Stomach (tissue), 9 donors: ENCODE data around the gene ABHD12B. TPM values are rescaled to one million over a fixed set of nuclear protein-coding genes. Genes with fewer than 3 reads are reported as not detected.
"Not testable (repeated sequence)": the region's sequence is repeated elsewhere in the genome, so short reads cannot be mapped to it uniquely, and the experiment has no call there.

Source experiments
- DNase-seq, 2 donors: peaks; one replicate each; pipeline versions ENCODE4 v3.0.0 to v3.0.0-alpha.2; 2013 to 2019
- H3K27ac ChIP-seq, 5 donors: fragments of 200-600 bp in 4 of 5; sonication (generic) in 4 of 5; one replicate each; pipeline ENCODE4 v1.5.1; 2013 to 2019; ENCODE audit warnings: mild to moderate bottlenecking in 1 of 5, moderate library complexity in 1 of 5
- H3K27me3 ChIP-seq, 3 donors: fragments of 200-600 bp; sonication (generic); one replicate each; pipeline ENCODE4 v1.5.1; 2017 to 2019; ENCODE audit warnings: mixed run types in 1 of 3
- H3K36me3 ChIP-seq, 4 donors: fragments of 200-600 bp; sonication (generic); 1 replicate in 3 of 4; 2 replicates in 1 of 4; pipeline ENCODE4 v1.5.1; 2016 to 2019
- H3K4me1 ChIP-seq, 4 donors: fragments of 200-600 bp; sonication (generic); one replicate each; pipeline ENCODE4 v1.5.1; 2016 to 2019
- H3K4me3 ChIP-seq, 4 donors: fragments of 200-600 bp; sonication (generic) in 3 of 4; one replicate each; pipeline ENCODE4 v1.5.1; 2016 to 2019; ENCODE audit warnings: mild to moderate bottlenecking in 1 of 4
- H3K9me3 ChIP-seq, 4 donors: fragments of 200-600 bp; sonication (generic); one replicate each; pipeline ENCODE4 v1.5.1; 2016 to 2019
- EP300 ChIP-seq: sonication (generic); formaldehyde crosslinking; IDR thresholded peaks from one replicate; pipeline ENCODE4 v1.6.1; 2017; ENCODE audit warnings: antibody characterized with exemption
- POLR2A ChIP-seq, 4 donors: fragments of 450-650 bp; IDR thresholded peaks; one replicate each; pipeline ENCODE4 v1.6.1; 2016; ENCODE audit warnings: antibody characterized with exemption in 4 of 4, control low read depth in 2 of 4, mild to moderate bottlenecking in 1 of 4, moderate library complexity in 1 of 4
- POLR2AphosphoS5 ChIP-seq, 3 donors: sonication (generic); formaldehyde crosslinking; IDR thresholded peaks; one replicate each; pipeline ENCODE4 v1.6.1; 2016; ENCODE audit warnings: antibody characterized with exemption in 3 of 3
- WGBS, 5 donors: extraction: QIAGEN DNeasy Blood & Tissue Kit in 3 of 5; methylation state at CpG; one replicate each; pipeline versions ENCODE4 v1.1.5 to v1.1.7; 2013 to 2018; 5-methylcytosine and 5-hydroxymethylcytosine counted together
- intact Hi-C: fragments of 100-400 bp; cut with DNase I; formaldehyde crosslinking; loops from one replicate; pipeline ENCODE4 v1.15.1; 2023; ENCODE audit warnings: low total_unique reads
- polyA plus RNA-seq, 3 donors: library from polyadenylated mRNA; stranded (reverse); fragments of 200-250 nt; gene quantifications; one replicate each; pipeline ENCODE4 v1.2.3, GENCODE V29; 2013
- total RNA-seq, 5 donors: library from RNA; depleted of rRNA; stranded (reverse); fragments of >200 nt; gene quantifications; one replicate each; pipeline versions ENCODE4 v1.1.0 to v1.2.3, GENCODE V29; 2014 to 2016
- TF ChIP-seq, protein P1 (sequence below), 7 experiments: fragments of 450-650 bp in 4 of 7; fragments of 200-600 bp in 3 of 7; sonication (generic) in 3 of 7; IDR thresholded peaks; one replicate each; pipeline ENCODE4 v1.5.1; 2016 to 2019; ENCODE audit warnings: antibody characterized with exemption in 7 of 7, control low read depth in 2 of 7, mild to moderate bottlenecking in 1 of 7
- donor health status: healthy with polysubstance abuse.
- donor health status: Bipolar disorder and iron deficiency.
- donor health status: healthy.

Gene ABHD12B
- total and polyA plus RNA-seq, 8 donors, result 0.23 TPM; not detected in 7

- no peaks in the 10 kb centered on the region for H3K36me3 ChIP-seq
Observed at GRCh38 chr14:50941151-50941550, 69.3 kb downstream of the ABHD12B start.

GRCh38 chr14:50941638-50942037 is 69.8 kb downstream of the ABHD12B start:
- DNase-seq, H3K4me3 ChIP-seq, H3K27ac ChIP-seq, H3K27me3 ChIP-seq, H3K36me3 ChIP-seq, H3K9me3 ChIP-seq, intact Hi-C loops: not testable (repeated sequence)
- 92 to 95% (median 92%) methylated on average over 8 of the region's 8 CpGs for WGBS, 5 donors
- H3K4me1 ChIP-seq, result peaks cover 0 to 20% (median 19%) of the 10 kb centered on the region in 4 donors

More at GRCh38 chr14:50941151-50941550, 69.3 kb downstream of the ABHD12B start:
- TF ChIP-seq, protein P1, sequence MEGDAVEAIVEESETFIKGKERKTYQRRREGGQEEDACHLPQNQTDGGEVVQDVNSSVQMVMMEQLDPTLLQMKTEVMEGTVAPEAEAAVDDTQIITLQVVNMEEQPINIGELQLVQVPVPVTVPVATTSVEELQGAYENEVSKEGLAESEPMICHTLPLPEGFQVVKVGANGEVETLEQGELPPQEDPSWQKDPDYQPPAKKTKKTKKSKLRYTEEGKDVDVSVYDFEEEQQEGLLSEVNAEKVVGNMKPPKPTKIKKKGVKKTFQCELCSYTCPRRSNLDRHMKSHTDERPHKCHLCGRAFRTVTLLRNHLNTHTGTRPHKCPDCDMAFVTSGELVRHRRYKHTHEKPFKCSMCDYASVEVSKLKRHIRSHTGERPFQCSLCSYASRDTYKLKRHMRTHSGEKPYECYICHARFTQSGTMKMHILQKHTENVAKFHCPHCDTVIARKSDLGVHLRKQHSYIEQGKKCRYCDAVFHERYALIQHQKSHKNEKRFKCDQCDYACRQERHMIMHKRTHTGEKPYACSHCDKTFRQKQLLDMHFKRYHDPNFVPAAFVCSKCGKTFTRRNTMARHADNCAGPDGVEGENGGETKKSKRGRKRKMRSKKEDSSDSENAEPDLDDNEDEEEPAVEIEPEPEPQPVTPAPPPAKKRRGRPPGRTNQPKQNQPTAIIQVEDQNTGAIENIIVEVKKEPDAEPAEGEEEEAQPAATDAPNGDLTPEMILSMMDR (IDR thresholded peaks at IDR 0.05), result no peak
- TF ChIP-seq POLR2A (IDR thresholded peaks at IDR 0.05) (no peak), POLR2AphosphoS5 (IDR thresholded peaks at IDR 0.05) (no peak), EP300 (no peak)
- Histone ChIP-seq H3K4me1 (peaks cover 0 to 20% (median 19%) of the 10 kb centered on the region in 4 donors), H3K9me3 (no peaks in the 10 kb centered on the region), H3K27ac (no peak overlapping the region), H3K4me3 (no peak overlapping the region), H3K27me3 (no peaks in the 10 kb centered on the region)
- no peak for DNase-seq
- WGBS, 5 donors, result 76 to 92% (median 83%) methylated on average over 6 of the region's 6 CpGs
- intact Hi-C loops, result no loop called here

- H3K27ac ChIP-seq, result peak overlapping the region; percentile 23 to 89 (median 85)
- no peaks in the 10 kb centered on the region for H3K27me3 ChIP-seq
- H3K36me3 ChIP-seq, result no peaks in the 10 kb centered on the region
- intact Hi-C loops, result no loop called here
- H3K9me3 ChIP-seq, result no peaks in the 10 kb centered on the region
- DNase-seq, result peak; percentile 32 to 71
- peaks cover 0 to 20% (median 19%) of the 10 kb centered on the region in 4 donors for H3K4me1 ChIP-seq
- peak overlapping the region; percentile 69 to 95 (median 86) for H3K4me3 ChIP-seq
- TF ChIP-seq, protein P1 (IDR thresholded peaks at IDR 0.05), result no peak
- no peak for TF ChIP-seq POLR2A (IDR thresholded peaks at IDR 0.05)
- TF ChIP-seq EP300, result no peak
- no peak for TF ChIP-seq POLR2AphosphoS5 (IDR thresholded peaks at IDR 0.05)
- WGBS, 5 donors, result 9 to 12% (median 10%) methylated on average over 22 to 26 of the region's 26 CpGs
Observed at GRCh38 chr14:50943261-50943942, 71.5 kb downstream of the ABHD12B start.

DNA sequence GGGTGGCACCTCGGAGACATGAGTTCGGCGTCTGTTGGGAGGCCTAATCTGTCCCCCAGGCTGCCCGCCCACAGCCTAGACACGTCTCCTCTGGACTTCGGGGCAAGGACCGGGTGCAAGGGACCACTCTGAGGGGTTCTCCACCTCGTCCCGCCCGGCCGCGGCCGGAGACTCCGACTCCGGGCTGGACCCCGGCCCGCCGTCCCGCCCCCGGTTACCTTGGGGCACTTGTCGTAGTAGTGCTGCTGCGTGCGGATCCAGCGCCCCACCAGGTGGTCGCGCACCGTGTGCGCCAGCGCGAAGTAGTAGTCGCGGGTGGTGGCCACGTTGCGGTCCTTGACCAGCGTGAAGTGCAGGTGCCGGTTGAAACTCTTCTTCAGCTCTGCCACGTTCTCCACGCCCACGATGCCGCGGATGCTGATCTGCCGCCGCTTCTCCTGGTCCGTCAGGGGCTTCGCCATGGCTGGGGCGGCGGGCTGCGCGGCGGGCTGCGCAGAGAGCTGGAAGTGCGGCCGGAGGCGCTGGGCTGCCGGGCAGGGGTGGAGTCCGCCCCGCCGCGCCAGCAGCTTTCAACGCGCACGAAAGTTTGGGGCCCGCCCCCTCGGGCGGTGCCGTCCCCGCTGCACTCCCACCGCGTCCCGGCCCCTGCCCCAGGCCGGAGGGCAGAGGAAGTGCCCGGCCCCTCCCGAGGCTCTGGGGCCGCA is 72.2 kb downstream of the ABHD12B start, which contains the start of gene PYGL:
PYGL (minus strand) TSS at position 541 of the 704 bp plus-strand sequence; CDS start at position 461, 80 bp downstream.
- H3K27me3 ChIP-seq, result no peaks in the 10 kb centered on the region
- peaks cover 0 to 20% (median 19%) of the 10 kb centered on the region in 4 donors for H3K4me1 ChIP-seq
- no peak for TF ChIP-seq EP300
- peak in 2 of 3 donors; percentile 61 to 81 for TF ChIP-seq POLR2AphosphoS5 (IDR thresholded peaks at IDR 0.05)
- DNase-seq, result peak; percentile 69 to 91
- peak within 1 kb of the TSS; percentile 69 to 89 (median 85) for H3K27ac ChIP-seq
- no peaks in the 10 kb centered on the region for H3K9me3 ChIP-seq
- peak within 1 kb of the TSS; percentile 69 to 95 (median 86) for H3K4me3 ChIP-seq
- H3K36me3 ChIP-seq, result no peaks in the 10 kb centered on the region
- intact Hi-C loops, result no loop called here
- 0 to 1% (median 1%) methylated on average over 22 to 74 of the region's 74 CpGs for WGBS, 5 donors

- intact Hi-C loops, result no loop called here
- H3K4me3 ChIP-seq, result peak overlapping the region; percentile 69 to 95 (median 86)
- WGBS, 5 donors, result 3 to 10% (median 6%) methylated on average over 19 to 29 of the region's 29 CpGs
Observed at GRCh38 chr14:50944647-50945413, 73.0 kb downstream of the ABHD12B start.

More at GRCh38 chr14:50944647-50945413, 73.0 kb downstream of the ABHD12B start:
- Histone ChIP-seq H3K4me1 (peaks cover 0 to 20% (median 19%) of the 10 kb centered on the region in 4 donors), H3K9me3 (no peaks in the 10 kb centered on the region), H3K27ac (peak overlapping the region; percentile 69 to 89 (median 85)), H3K36me3 (no peaks in the 10 kb centered on the region), H3K27me3 (no peaks in the 10 kb centered on the region)
- peak; percentile 50 to 65 for DNase-seq
- TF ChIP-seq EP300, result no peak
- TF ChIP-seq, protein P1 (IDR thresholded peaks at IDR 0.05), result no peak
- no peak for TF ChIP-seq POLR2AphosphoS5 (IDR thresholded peaks at IDR 0.05)
- TF ChIP-seq POLR2A (IDR thresholded peaks at IDR 0.05), result no peak
